ENCODE results near the gene TP53I11. TPM values are rescaled to one million over a fixed set of nuclear protein-coding genes. Genes with fewer than 3 reads are reported as not detected.

Gene TP53I11, protein sequence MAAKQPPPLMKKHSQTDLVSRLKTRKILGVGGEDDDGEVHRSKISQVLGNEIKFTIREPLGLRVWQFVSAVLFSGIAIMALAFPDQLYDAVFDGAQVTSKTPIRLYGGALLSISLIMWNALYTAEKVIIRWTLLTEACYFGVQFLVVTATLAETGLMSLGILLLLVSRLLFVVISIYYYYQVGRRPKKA
- total RNA-seq, result 34.5 TPM

DNA sequence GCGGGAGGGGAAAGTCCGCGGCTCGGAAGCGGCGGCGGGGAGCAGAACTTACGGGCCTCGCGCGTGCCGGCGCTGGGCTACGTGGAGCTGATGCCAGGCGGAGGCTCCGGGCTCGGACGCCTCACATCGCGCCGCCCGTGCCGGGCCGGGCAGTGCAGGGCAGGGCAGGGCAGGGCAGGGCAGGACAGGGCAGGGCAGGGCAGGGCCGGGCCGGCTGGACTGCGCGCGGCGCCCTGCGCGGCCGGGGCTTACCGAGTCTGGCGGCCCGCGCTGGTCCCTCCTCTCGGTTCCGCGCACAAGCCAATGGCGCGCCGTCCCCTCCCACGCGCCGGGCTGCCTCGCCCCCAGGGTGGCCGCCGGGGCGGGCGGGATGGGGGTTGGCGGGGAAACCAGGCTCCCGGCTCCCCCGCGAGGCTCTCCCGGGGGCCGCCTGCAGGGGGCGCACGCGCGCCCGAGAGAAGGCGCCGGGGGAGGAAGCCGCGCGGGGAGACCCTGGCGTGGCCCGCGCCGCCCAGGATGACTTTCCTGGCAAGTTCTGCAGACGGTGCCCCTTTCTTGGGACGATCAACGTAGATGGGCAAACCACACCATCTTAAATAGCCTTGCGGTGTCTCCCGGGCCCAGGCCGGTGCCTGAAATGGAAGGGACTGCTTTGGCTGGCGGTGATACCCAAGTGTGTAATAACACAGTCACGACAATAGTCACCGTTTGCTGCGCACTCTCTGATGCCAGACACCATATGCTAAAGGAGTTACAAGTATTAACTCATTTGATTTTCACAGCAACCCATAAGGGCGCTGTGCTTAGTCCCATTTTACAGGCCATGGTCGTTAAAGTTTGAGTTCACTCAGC lies at the start of gene TP53I11:
Gene TP53I11, minus strand, starts transcription at position 259 of the 852 bp plus-strand sequence. CDS start 12,548 bp downstream, outside the sequence.

Other genes starting within 250 kb of the TP53I11 start
- 34.3 TPM for gene TSPAN18, start 223.9 kb downstream of the TP53I11 start, total RNA-seq
- 30.3 TPM for gene PRDM11, start 195.8 kb upstream of the TP53I11 start, total RNA-seq